Posterior vena cava (tissue), 2 donors: Measurements from ENCODE around the gene RABIF. TPM values are rescaled to one million over a fixed set of nuclear protein-coding genes. Genes with fewer than 3 reads are reported as not detected.
"Not testable (repeated sequence)": the region's sequence is repeated elsewhere in the genome, so short reads cannot be mapped to it uniquely, and the experiment has no call there.

Experiments used
- DNase-seq: peaks from one replicate; pipeline ENCODE4 v3.0.0-alpha.2; 2020; ENCODE audit warnings: low spot score
- intact Hi-C, 2 donors: fragments of 100-400 bp; cut with DNase I; formaldehyde crosslinking; loops; one replicate each; pipeline versions ENCODE4 v1.14.1 to v1.14.2; 2022 to 2023
- long read RNA-seq, 2 donors: library from polyadenylated mRNA; unstranded; transcript quantifications; one replicate each; pipeline ENCODE4 v2.0.0, GENCODE V29; 2020 to 2021
- total RNA-seq, 2 donors: library from RNA; stranded (reverse); fragmentation: NEBNext Ultra II Directional; extraction: Animal tissue kit (Norgen Biotek cat#: 25700); gene quantifications; one replicate each; pipeline ENCODE4 v1.2.1, GENCODE V29; 2021
- donor health status: DM: yes; HTN: yes; CAD: no.
- donor health status: DM: yes; HTN: yes; CAD: no.

RABIF gene
- total RNA-seq = 1 to 10 TPM; 7.9 to 8.9 TPM
- long read RNA-seq, donor 1, partial matches to known transcripts = 0 of 3 reads
- long read RNA-seq, donor 1, other reads (novel, unspliced or antisense) = 0 of 3 reads
- long read RNA-seq, donor 2, transcript RABIF-201 (2 exons, 2,430 nt) = major isoform, 21 of 22 reads
- long read RNA-seq, donor 2, partial matches to known transcripts = 0 of 22 reads
- long read RNA-seq, donor 2, other reads (novel, unspliced or antisense) = 1 of 22 reads

DNA sequence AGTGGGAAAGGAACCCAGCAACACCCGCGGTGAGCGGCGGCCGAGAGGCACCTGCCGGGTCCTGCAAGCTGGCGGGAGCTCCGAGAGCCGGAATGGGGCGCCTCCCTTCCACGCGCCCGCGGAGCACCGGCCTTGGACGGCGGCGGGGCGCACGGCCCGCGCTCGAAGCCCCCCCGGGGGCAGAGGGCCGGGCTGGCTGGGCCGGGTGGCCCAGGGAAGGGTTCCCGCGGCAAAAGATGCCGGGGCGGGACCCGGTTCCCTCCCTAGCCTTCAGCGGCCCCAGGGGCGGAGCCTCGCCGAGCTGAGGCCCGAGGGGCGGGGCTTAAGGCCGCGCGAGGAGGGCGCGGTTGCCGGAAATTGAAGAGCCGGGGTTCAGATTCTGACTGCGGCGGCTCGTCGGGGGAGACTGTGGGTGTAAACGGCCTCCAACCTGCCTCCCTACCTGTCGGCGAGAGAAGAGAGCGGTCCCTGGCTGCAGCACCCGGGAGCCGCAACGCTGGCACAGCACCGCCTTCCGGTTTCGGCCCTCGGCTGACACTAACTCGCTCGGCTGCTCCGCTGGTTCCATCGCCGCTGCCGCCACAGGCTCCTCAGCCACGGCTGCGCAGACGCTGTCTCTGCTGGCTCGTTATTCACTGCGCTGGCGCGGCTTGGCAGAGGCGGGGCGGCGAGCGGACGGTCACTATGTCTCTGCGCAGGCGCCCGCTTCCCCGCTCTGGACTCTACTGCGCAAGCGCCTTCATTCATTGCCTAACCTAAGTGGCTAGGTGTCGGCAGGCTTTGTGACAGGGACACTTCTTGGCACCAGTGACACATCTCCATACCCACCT is at the start of gene RABIF:
RABIF (minus strand) TSS at position 619 of the 830 bp plus-strand sequence; CDS start at position 568, 51 bp downstream.
- peak; percentile 99 for DNase-seq

DNA sequence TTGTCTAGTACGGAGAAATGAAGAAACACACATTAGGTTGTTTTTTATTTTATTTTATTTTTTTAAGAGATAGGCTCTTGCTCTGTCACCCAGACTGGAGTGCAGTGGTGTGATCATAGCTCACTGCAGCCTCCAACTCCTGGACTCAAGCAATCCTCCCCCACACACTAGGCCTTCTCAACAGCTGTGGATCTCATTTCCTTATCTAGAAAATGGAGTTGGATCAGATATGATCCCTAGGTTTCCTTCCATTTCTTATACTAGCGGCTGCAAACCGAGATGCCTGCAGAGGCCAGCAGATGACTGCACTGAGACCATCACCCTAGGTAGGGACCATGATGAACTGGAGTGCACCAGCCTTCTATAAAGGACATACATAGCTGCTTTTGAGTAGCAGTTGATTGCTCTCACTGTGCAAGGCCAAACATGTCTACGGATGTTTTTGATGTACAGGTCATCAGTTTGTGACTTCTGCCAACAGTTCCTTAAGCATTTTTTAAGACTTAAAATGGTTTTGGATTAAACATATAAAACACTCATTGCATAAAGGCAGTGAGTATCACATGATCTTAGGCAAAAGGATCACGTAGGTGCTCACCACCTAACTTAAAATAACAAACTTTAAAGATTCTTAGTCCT is 49.5 kb upstream of the RABIF start:
- intact Hi-C loops = no loop called here
- DNase-seq = no peak

More for the DNA sequence above, at the start of gene RABIF:
- intact Hi-C loops = no loop called here

DNA sequence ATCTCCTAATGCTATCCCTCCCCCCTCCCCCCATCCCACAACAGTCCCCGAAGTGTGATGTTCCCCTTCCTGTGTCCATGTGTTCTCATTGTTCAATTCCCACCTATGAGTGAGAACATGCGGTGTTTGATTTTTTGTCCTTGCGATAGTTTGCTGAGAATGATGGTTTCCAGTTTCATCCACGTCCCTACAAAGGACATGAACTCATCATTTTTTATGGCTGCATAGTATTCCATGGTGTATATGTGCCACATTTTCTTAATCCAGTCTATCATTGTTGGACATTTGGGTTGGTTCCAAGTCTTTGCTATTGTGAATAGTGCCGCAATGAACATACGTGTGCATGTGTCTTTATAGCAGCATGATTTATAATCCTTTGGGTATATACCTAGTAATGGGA is 47.5 kb upstream of the RABIF start:
- DNase-seq, intact Hi-C loops: not testable (repeated sequence)

DNA sequence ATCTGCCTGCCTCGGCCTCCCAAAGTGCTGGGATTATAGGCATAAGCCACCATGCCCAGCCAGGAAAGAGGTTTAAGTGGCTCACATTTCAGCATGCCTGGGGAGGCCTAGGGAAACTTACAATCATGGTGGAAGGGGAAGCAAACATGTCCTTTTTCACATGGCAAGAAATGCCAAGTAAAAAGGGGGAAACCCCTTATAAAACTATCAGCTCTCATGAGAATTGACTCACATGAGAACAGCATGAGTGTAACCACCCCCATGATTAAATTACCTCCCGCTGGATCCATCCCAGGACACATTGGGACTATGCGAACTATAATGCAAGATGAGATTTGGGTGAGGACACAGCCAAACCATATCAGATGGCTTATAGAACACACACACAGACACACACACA is 46.9 kb upstream of the RABIF start:
- intact Hi-C loops = no loop called here
- no peak for DNase-seq

DNA sequence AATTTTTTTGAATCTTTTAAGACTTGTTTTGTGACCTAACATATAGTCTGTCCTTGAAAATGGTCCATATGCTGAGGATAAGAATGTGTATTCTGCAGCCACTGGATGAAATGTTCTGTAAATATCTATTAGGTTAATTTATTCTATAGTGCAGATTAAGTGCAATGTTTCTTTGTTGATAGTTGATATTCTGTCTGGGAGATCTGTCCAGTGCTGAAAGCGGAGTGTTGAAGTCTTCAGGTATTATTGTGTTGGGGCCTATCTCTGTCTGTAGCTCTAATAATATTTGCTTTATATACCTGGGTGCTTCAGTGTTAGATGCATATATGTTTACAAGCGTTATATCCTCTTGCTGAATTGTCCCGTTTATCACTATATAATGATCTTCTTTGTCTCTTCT is 45.8 kb upstream of the RABIF start:
- no peak for DNase-seq
- intact Hi-C loops = loop anchor here in 1 of 2 donors (5.0 kb wide), 1 partner anchor 388 kb away; no protein-coding TSS in a partner anchor

DNA sequence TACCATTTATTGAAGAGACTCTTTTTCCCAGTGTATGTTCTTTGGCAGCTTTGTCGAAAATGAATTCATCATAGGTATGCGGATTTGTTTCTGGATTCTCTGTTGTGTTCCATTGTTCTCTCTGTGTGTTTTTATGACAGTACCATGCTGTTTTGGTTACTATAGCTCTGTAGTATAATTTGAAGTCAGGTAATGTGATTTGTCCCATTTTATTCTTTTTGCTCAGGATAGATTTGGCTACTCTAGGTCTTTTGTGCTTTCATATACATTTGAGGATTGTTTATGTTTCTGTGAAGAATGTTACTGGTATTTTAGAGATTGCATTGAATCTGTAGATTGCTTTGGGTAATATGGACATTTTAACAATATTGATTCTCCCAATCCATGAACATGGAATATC is 43.5 kb upstream of the RABIF start:
- no peak for DNase-seq
- intact Hi-C loops = loop anchor here in 1 of 2 donors (5.0 kb wide), 1 partner anchor 390 kb away; no protein-coding TSS in a partner anchor

DNA sequence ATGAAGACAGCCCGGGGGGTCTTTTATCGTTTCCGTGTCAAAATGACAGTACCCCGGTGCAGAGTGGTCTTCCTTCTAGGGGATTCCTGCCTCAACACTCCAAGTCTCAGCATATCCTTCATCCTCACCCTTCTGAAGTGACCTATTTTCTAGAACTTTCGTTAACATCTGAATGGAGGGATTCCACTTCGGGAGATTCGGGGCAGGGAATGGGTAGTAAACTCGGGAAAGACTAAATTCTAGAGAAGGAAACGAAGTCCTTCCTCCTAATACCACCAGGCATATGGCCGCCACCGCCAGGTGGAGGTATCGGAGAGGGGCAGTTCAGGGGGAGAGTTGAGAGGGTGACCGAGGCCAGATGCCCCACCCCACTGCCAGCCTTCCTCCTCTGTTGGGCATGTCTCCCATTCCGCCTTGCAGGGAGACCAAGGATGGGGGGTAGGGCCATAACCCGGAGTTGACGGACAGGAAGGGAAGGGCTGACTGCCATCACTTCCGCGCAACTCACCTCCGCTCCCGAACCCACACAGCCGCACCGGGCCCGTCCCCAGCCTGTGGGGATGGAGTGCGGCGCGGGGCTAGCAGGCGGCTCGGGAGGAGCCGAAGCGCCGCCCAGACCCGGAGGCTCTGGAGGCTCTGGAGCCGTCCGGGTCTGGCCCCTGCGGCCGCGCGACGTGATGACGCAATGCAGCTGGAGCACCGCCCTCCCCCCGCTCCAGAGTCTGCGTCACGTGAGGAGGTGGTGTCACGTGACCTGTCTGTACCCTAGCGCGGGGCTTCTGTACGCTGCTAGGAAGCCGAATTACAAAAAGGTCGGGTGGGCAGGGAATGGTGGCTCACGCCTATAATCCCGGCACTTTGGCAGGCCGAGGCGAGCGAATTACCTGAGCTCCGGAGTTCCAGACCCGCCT is 37.9 kb upstream of the RABIF start, which contains the start of gene KLHL12:
KLHL12 (minus strand) TSS at position 654 of the 911 bp plus-strand sequence. CDS start 2,072 bp downstream, outside the sequence.
- intact Hi-C loops = no loop called here
- peak; percentile 99 for DNase-seq

DNA sequence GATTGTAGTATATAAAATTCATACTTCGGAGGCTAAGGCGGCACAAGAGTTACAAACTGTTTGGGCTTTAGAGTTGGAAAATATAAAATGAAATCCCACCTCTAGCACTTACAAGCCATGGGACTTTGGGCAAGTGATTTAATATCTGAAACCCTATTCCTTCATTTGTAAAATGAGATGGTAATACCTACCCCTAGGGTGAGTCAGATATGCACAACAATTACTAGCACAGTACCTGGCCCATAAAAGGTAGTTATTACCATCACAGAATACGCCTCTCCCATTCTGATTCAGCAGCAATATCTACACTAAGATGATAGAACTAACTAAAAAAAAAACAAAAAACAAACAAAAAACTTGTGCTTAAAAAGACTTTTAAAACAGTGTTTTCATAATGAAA is 34.6 kb upstream of the RABIF start:
- no peak for DNase-seq
- intact Hi-C loops = no loop called here

DNA sequence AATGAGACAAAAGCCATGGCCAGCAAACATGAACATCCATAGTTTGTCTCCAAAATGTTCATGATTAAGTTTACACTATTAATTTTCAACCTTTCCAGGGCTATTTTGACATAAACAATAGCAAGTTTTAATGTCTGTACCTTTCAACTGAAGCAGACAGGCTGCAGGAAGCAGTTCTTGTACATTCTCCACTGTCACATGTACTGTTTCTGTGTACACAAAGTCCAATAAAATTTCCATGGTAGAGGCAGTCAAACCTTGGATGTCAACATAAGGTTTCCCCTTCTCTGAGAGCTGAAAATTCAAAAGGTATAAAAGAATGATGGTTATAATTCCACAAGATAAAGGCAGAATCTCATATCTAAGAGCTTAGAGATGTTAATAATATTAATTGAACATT is 30.7 kb upstream of the RABIF start:
- DNase-seq = no peak
- intact Hi-C loops = loop anchor here in 1 of 2 donors (10.0 kb wide), 1 partner anchor 175 kb away; no protein-coding TSS in a partner anchor

DNA sequence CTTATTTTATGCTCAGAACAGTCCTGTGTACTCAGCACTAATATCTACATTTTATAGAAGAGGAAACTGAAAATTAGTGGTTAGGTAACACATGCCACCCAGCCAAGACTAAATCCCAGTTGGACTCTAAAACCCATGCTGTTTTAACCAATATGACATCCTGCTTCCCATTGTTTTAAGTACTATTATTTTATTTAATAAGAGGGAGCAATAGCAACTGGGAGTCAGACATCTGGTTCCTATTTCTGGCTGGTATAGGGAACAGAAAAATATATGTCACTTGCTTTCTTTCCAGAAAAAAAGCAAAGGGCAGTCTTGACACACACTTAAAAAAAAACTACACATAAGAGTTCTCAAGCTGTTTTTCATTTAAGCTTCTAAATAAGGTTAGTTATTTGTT is 26.2 kb upstream of the RABIF start:
- intact Hi-C loops = loop anchor here in 1 of 2 donors (10.0 kb wide), 1 partner anchor 170 kb away; no protein-coding TSS in a partner anchor
- DNase-seq = no peak

DNA sequence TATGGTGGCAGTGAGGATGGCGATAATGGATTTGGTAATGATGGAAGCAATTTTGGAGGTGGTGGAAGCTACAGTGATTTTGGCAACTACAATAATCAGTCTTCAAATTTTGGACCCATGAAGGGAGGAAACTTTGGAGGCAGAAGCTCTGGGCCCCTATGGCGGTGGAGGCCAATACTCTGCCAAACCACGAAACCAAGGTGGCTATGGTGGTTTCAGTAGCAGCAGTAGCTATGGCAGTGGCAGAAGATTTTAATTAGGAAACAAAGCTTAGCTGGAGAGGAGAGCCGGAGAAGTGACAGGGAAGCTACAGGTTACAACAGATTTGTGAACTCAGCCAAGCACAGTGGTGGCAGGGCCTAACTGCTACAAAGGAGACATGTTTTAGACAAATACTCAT is 23.5 kb upstream of the RABIF start:
- not testable (repeated sequence) for DNase-seq
- intact Hi-C loops = loop anchor here in 1 of 2 donors (5.0 to 10.0 kb wide), 2 partner anchors 168 to 780 kb away; no protein-coding TSS in a partner anchor

DNA sequence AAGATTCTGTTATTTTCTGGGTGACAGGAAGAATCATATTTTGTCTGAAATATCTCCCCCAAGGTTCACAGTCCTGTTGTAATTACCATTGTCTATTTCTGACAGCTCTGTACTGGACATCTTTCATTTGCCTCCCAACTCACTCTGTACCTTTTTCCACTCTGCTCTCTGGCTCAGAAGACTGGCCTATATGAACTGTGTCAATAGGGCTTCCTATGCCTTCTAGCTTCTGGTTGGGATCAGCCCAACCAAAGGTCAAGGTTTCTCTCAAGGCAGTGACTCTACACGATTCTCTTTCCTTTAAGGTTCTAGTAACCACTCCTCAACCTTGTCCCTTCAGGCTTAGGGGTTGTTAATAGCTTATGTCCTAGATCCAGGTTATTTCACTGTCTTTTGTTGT is 20.5 kb upstream of the RABIF start:
- no peak for DNase-seq
- intact Hi-C loops = no loop called here

DNA sequence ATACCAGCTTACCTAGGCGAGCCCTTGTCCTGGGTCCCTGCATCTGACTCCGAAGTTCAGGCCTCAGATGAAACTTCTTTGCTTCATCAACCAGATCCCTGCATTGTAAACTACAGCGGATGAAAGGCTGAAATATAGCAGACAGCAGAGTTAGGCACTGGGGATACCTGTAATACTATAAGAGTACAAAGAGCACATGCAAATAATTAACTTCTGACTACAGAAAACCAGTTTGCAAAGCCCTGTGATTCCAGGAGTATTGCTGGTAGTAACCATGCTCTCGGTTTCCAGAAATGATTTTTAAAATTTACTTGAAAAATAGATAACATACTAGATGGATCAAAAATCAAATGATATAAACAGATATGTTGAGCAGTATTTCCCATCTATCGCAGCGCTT is 20.0 kb upstream of the RABIF start:
- intact Hi-C loops = no loop called here
- DNase-seq = no peak

DNA sequence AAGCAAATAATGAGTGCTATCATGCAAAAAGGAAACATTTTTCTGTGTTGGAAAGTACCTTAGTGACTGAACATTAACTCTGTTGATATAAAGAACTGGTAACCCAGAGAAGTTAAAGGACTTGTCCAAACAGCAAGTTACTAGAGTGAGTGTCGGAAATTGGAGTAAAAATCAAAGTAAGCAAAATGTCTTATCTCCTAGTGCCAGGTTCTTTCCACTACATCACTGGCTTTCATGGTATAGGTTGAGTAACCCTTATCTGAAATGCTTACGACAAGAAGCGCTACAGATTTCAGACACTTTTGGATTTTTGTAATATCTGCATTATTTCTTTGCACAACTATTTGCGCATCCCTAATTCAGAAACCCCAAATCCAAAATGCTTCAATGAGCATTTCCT is 16.4 kb upstream of the RABIF start:
- DNase-seq = no peak

DNA sequence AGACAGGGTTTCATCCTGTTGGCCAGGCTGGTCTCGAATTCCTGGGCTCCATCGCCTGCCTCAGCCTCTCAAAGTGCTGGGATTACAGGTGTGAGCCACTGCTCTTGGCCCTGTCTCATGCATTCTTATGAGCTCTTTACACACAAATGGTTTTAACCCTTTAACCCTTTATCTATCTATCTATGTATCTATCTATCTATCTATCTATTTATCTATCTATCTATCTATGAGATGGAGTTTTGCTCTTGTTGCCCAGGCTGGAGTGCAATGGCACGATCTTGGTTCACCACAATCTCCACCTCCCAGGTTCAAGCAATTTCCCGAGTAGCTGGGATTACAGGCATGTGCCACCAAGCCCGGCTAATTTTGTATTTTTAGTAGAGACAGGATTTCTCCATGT is 14.9 kb upstream of the RABIF start:
- DNase-seq, intact Hi-C loops: not testable (repeated sequence)

More for the DNA sequence above, 16.4 kb upstream of the RABIF start:
- intact Hi-C loops = no loop called here

DNA sequence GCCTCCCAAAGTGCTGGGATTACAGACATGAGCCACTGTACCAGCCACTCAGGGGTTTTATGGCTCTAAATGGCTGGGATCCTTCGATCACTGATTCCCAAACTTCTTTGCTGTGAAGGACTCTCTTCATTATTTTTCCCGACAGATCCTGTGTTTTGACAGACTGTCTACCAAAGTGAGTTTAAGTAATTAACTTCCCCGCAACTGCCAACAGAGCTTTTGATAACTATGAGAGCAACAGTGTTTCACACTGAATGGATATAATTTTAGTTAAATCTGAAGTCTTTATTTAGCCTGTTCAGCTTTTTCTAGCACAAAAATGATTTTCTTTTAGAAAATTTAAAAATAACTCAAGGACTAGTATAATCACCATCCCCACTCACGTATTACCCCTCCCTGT is 12.6 kb upstream of the RABIF start:
- intact Hi-C loops = no loop called here
- no peak for DNase-seq

DNA sequence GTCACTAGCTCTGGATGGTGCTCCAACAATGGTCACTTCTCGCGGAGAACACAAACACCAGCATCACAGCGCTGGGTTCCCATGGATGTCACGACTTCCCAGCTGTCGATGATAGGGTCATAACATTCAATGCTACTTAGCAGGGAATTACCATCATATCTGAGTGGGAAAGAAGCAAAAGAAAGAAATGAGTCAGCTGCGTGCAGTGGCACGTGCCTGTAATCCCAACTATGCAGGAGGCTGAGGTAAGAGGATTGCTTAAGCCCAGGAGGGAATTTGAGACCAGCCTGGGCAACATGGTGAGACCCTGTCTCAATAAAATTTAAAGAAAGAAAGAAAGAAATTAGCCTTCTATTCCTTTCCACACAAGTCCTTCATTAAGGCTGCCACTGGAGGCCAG is 3.6 kb upstream of the RABIF start:
- intact Hi-C loops = no loop called here

DNA sequence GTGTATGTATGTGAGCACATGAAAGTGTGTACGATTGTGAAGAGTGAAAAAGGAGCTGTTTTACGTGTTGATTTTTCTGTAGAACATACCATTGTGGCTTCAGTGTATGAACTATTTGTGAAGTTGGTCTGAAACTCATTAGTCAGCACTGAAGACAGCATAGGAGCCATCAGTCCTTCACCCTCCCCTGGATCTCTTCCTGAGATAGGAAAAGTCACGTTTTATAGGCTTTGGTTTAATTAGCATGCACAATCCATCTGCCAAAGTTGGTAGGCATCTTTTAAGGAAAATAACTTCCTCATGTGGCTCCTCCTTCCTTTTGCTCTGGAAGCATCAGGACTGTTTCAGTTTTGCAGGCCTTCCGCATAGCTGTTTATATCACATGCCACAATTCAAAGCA is 1.4 kb upstream of the RABIF start:
- intact Hi-C loops = no loop called here

More for the DNA sequence above, 3.6 kb upstream of the RABIF start:
- DNase-seq = no peak

DNA sequence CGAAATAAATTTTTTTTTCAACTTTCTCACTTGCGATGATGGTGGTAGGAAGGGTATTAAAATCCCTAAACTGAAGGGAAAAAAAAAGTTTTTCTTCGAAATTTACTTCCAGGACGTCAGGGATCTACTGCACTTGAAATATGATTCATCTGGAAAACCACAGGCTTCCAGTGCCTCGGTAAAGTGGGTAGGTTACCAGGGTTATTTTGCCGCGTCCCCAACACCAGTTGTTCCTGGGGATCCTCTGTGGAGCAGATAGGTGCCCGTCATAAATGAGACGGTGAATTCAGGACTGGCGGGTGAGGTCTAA is 773 bp downstream of the RABIF start:
- intact Hi-C loops = no loop called here
- no peak for DNase-seq

More for the DNA sequence above, 1.4 kb upstream of the RABIF start:
- DNase-seq = no peak
